HCT116 (cell line): ENCODE measurements around the gene RAB11FIP2. TPM values are rescaled to one million over a fixed set of nuclear protein-coding genes. Genes with fewer than 3 reads are reported as not detected.

ENCODE experiments used
- ATAC-seq: fragments of 200-7000 bp; cut with Tn5 transposase; 2 replicates; pipeline ENCODE4 v1.9.1; 2020; ENCODE audit warnings: mild to moderate bottlenecking, moderate library complexity
- BruUV-seq: library from RNA; stranded (reverse); fragments of 400-500 nt; replicated peaks from 2 replicates; lab custom pipeline; 2021; lab: Mats Ljungman, UMichigan
- CTCF ChIA-PET: fragments of 300-600 bp; sonication (Branson Sonifier 250); formaldehyde crosslinking; loops from one replicate; lab custom pipeline; 2021; ENCODE audit warnings: antibody characterized with exemption; lab: Charles Lee
- POLR2A ChIA-PET: fragments of 300-600, 350-600 bp; sonication (Branson Sonifier 250); formaldehyde crosslinking; loops from one replicate; lab custom pipeline; 2021; ENCODE audit warnings: antibody characterized with exemption; lab: Charles Lee
- RAD21 ChIA-PET, 2 experiments: fragments of 300-600 bp; sonication (Branson Sonifier 250); formaldehyde crosslinking; loops; one replicate each; lab custom pipeline; 2023; ENCODE audit warnings: low total read pairs in 2 of 2; ENCODE audit not compliant: uncharacterized antibody in 2 of 2, unreplicated experiment in 2 of 2, low non-redundant PET in 1 of 2; lab: Charles Lee
- DNase-seq: peaks from one replicate; pipeline ENCODE4 v3.0.0-alpha.2; 2010; ENCODE audit warnings: low read depth, low spot score
- H2AFZ ChIP-seq: fragments of 200-600 bp; shearing (Covaris generic), sonication (generic); 2 replicates; pipeline ENCODE4 v1.6.1; 2017; ENCODE audit warnings: low read depth, mixed run types, mixed read lengths, antibody characterized with exemption, low read length; ENCODE audit not compliant: poor library complexity, severe bottlenecking
- H3K27ac ChIP-seq: 2 replicates; pipeline ENCODE4 v1.5.1; 2012; ENCODE audit warnings: low read depth, low read length
- H3K27me3 ChIP-seq: fragments of 200-600 bp; sonication (generic); 2 replicates; pipeline ENCODE4 v1.6.1; 2016; ENCODE audit warnings: mixed run types, low read length, mixed read lengths; ENCODE audit not compliant: insufficient read depth
- H3K36me3 ChIP-seq, 2 experiments: fragments of 200-500 bp in 1 of 2; fragments of 200-600 bp in 1 of 2; sonication (Bioruptor generic) in 1 of 2; sonication (generic) in 1 of 2; 2 replicates each; pipeline versions ENCODE4 v1.5.1 to v1.6.1; 2014 to 2016; ENCODE audit warnings: low read length in 2 of 2, inconsistent platforms in 1 of 2, mixed read lengths in 1 of 2, mixed run types in 1 of 2; ENCODE audit not compliant: insufficient read depth in 2 of 2, control insufficient read depth in 1 of 2
- H3K4me1 ChIP-seq, 2 experiments: fragments of 200-600 bp in 1 of 2; sonication (generic) in 1 of 2; 2 replicates each; pipeline versions ENCODE4 v1.5.1 to v1.6.1; 2012 to 2017; ENCODE audit warnings: low read length in 2 of 2, inconsistent platforms in 1 of 2, mild to moderate bottlenecking in 1 of 2, mixed read lengths in 1 of 2, mixed run types in 1 of 2, moderate library complexity in 1 of 2; ENCODE audit not compliant: insufficient read depth in 2 of 2, control insufficient read depth in 1 of 2
- H3K4me2 ChIP-seq: fragments of 200-600 bp; sonication (generic); 2 replicates; pipeline ENCODE4 v1.6.1; 2017; ENCODE audit warnings: mixed run types, low read length, mixed read lengths
- H3K4me3 ChIP-seq, 2 experiments: fragments of 200-600 bp in 1 of 2; sonication (generic) in 1 of 2; replicated peaks in 1 of 2; 2 replicates each; pipeline ENCODE4 v1.5.1; 2011 to 2016; ENCODE audit warnings: low read length in 2 of 2, control low read depth in 1 of 2, low read depth in 1 of 2, mild to moderate bottlenecking in 1 of 2, mixed read lengths in 1 of 2, mixed run types in 1 of 2
- H3K79me2 ChIP-seq: fragments of 200-600 bp; sonication (generic); 2 replicates; pipeline ENCODE4 v1.6.1; 2017; ENCODE audit warnings: mild to moderate bottlenecking, mixed run types, low read length, moderate library complexity, mixed read lengths; ENCODE audit not compliant: insufficient read depth
- H3K9ac ChIP-seq: fragments of 200-600 bp; sonication (generic); 2 replicates; pipeline ENCODE4 v1.6.1; 2016; ENCODE audit warnings: low read length, mixed read lengths
- H3K9me2 ChIP-seq: fragments of 200-600 bp; sonication (generic), shearing (Covaris generic); 2 replicates; pipeline ENCODE4 v1.6.1; 2017; ENCODE audit warnings: mixed run types, mild to moderate bottlenecking, moderate library complexity; ENCODE audit not compliant: insufficient read depth
- H3K9me3 ChIP-seq, 2 experiments: fragments of 200-500 bp in 1 of 2; fragments of 200-600 bp in 1 of 2; sonication (Bioruptor generic) in 1 of 2; sonication (generic) in 1 of 2; 2 replicates each; pipeline ENCODE4 v1.6.1; 2014 to 2017; ENCODE audit warnings: low read length in 2 of 2, mixed read lengths in 2 of 2, inconsistent platforms in 1 of 2, low read depth in 1 of 2, mild to moderate bottlenecking in 1 of 2, mixed run types in 1 of 2, moderate library complexity in 1 of 2; ENCODE audit not compliant: control insufficient read depth in 1 of 2, insufficient read depth in 1 of 2
- H4K20me1 ChIP-seq: fragments of 200-600 bp; sonication (generic), shearing (Covaris generic); 2 replicates; pipeline ENCODE4 v1.6.1; 2017; ENCODE audit warnings: mixed run types, mild to moderate bottlenecking, moderate library complexity; ENCODE audit not compliant: insufficient read depth
- CEBPB ChIP-seq: IDR thresholded peaks from 2 replicates; pipeline ENCODE4 v1.6.1; 2012; ENCODE audit warnings: low read depth
- EGR1 ChIP-seq: IDR thresholded peaks from 2 replicates; pipeline ENCODE4 v1.6.1; 2012; ENCODE audit warnings: low read depth
- JUND ChIP-seq: IDR thresholded peaks from 2 replicates; pipeline ENCODE4 v1.6.1; 2012
- RAD21 ChIP-seq: IDR thresholded peaks from 2 replicates; pipeline ENCODE4 v1.6.1; 2012; ENCODE audit warnings: low read depth, mild to moderate bottlenecking
- REST ChIP-seq: IDR thresholded peaks from 2 replicates; pipeline ENCODE4 v1.6.1; 2012; ENCODE audit warnings: low read depth
- SRF ChIP-seq: IDR thresholded peaks from 2 replicates; pipeline ENCODE4 v1.6.1; 2012; ENCODE audit warnings: low read depth
- intact Hi-C: fragments of 100-400 bp; cut with micrococcal nuclease; formaldehyde crosslinking; loops from 2 replicates; pipeline ENCODE4 v1.10.0; 2022
- total RNA-seq: library from RNA; stranded (reverse); gene quantifications from one replicate; pipeline ENCODE4 v1.2.1, GENCODE V29; 2021; ENCODE audit not compliant: unreplicated experiment
- TF ChIP-seq, protein P1 (sequence below): IDR thresholded peaks from 2 replicates; pipeline ENCODE4 v1.6.1; 2012

The RAB11FIP2 gene
- total RNA-seq, 1 experiment from 2014 or later = 16.8 TPM

GRCh38 chr10:118054383-118054782 lies 7.6 kb upstream of the RAB11FIP2 start:
- intact Hi-C loops = no loop called here
- ATAC-seq = no peak
- DNase-seq = no peak

More at GRCh38 chr10:118054383-118054782, 7.6 kb upstream of the RAB11FIP2 start:
- no peaks in the 10 kb centered on the region for H3K27me3 ChIP-seq
- H2AFZ ChIP-seq = no peak overlapping the region
- POLR2A ChIA-PET = no interaction called here
- H3K27ac ChIP-seq = no peak overlapping the region
- no peak overlapping the region for H3K4me2 ChIP-seq
- BruUV-seq = no TSS peak
- CTCF ChIA-PET = no interaction called here
- no peak overlapping the region for H3K4me3 ChIP-seq
- RAD21 ChIA-PET = no interaction called here
- H4K20me1 ChIP-seq = no peaks in the 10 kb centered on the region
- no peaks in the 10 kb centered on the region for H3K9me2 ChIP-seq
- H3K36me3 ChIP-seq = no peaks in the 10 kb centered on the region
- no peaks in the 10 kb centered on the region for H3K4me1 ChIP-seq
- no peak overlapping the region for H3K9ac ChIP-seq
- no peaks in the 10 kb centered on the region for H3K79me2 ChIP-seq
- TF ChIP-seq CEBPB (no peak), REST (no peak), RAD21 (no peak), EGR1 (no peak), SRF (no peak), JUND (no peak)
- TF ChIP-seq, protein P1, sequence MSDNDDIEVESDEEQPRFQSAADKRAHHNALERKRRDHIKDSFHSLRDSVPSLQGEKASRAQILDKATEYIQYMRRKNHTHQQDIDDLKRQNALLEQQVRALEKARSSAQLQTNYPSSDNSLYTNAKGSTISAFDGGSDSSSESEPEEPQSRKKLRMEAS = no peak
- H3K9me3 ChIP-seq = no peaks in the 10 kb centered on the region
